Endometrial microvascular endothelial cells (primary cell): ENCODE data around the gene PDIK1L. TPM values are rescaled to one million over a fixed set of nuclear protein-coding genes. Genes with fewer than 3 reads are reported as not detected.

Experiments
- in situ Hi-C: cut with HindIII; loops from 2 replicates; pipeline ENCODE4 v1.10.0; 2017; ENCODE audit warnings: low sequenced_read_pairs, low pct_unique_long_range_greater_than_20kb; ENCODE audit errors: inconsistent ontology term
- total RNA-seq: library from RNA; depleted of rRNA; stranded (reverse); fragments of >200 nt; gene quantifications from one replicate; pipeline ENCODE4 v1.2.3, GENCODE V29; 2015; ENCODE audit errors: inconsistent ontology term

Gene PDIK1L
- total RNA-seq, 1 donor from 2014 or later, result 4.1 TPM

DNA sequence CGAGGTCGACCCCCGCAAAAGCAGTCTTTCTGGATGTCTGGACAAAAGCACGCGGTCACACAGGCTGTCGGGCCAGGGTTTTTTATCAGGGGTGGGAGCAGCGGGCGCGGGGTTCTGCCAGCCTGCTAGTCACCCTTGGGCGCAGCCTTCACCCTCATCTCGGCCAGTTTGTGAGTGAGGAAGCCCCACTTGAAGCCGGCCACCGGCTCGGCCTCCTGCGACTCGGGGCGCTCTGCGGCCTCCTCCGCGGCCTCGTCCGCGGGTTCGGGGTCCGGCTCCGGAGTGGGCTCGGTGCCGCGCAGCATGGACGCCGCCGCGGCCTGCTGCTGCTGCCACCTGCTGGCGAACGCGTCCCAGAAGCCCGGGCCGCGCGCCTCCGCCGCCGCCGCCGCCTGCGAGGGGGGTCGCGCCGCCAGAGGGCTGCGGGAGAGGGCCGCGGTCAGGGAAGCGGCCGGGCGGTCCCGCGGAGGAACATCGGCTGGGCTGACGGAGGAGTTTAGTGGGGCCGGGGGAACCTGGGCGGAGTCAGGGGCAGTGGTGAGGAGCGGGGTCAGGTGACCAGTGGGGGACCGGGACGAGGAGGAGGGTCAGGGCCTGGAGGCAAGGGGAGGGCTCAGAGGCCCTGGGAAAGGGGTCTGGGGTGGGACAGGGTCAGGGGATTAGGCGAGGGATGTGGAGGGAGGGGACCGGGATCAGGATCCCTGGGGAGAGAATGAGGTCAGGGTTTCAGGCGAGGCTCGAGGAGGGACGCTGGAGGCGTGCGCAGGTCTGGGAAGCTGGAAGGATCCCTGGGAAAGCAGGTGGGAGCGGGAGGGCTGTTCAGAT lies 52.6 kb downstream of the PDIK1L start:
- in situ Hi-C loops, result no loop called here

DNA sequence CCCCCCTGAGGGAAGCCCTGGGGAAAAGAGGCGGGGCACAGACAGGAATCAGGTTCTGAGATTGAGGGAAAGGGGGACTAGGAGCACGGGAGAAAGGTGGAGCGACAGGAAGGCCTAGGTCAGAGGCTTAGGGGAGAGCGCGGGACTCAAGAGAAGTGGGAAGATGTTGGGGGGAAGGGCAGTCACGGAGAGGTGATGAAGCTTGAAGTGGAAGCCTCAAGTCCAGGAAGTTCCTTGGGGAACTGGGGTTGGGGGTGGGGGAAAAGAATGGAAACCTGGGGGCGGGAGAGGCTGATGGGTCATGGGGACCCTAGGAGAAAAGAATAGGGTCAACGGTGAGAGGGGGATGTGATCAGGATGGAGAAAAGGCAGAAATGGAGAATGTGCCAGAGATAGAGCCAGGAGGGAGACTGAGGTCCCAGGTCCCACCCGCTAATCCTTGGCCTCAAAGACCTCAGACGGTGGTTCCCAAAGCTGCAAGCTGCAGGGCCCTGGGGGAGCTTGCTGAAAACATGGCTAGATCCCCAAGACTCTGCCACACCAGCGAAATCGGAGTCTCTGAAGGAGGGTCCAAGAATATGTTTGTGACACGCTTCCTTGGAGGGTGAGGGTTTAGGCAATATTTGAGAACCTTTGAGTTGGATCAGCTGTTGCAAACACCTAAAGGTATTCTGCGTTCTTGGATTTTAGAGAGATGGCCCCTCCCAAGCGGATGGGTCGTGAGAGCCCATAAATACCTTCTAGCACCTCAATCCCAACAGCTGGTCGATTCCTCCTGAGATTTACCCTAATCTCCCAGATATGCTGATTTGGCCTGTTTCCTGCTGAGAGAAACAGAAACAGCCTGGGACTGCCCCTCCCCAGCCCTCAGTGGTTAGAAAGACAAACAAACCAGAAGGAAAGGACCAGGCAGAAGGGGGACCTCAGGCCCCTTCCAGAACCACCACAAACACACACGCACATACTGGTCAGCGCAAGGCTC lies 53.5 kb downstream of the PDIK1L start:
- in situ Hi-C loops, result no loop called here

DNA sequence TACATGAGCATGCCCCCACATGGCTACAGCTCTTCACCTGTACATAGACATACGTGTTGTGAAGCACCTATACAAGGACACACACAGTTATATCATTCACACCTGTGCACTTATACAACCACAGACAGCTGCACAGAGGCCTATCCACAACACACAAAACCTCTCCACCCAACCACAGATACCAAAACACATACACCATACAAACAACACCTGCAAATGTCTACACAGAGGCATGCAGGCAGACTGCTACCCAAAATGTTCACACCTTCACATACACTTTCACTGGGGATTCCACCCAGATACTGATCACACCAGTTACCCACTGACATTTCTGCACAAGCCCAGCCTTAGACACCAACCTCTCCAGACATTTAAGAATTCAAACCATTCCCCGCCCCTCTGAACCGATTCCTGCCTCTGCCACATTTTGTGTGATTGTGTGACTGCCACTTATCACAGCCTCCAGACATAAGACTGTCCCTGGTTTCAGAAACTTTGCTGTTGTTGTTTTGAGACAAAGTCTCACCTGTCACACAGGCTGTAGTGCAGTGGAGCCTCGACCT lies 55.2 kb downstream of the PDIK1L start:
- in situ Hi-C loops, result no loop called here

DNA sequence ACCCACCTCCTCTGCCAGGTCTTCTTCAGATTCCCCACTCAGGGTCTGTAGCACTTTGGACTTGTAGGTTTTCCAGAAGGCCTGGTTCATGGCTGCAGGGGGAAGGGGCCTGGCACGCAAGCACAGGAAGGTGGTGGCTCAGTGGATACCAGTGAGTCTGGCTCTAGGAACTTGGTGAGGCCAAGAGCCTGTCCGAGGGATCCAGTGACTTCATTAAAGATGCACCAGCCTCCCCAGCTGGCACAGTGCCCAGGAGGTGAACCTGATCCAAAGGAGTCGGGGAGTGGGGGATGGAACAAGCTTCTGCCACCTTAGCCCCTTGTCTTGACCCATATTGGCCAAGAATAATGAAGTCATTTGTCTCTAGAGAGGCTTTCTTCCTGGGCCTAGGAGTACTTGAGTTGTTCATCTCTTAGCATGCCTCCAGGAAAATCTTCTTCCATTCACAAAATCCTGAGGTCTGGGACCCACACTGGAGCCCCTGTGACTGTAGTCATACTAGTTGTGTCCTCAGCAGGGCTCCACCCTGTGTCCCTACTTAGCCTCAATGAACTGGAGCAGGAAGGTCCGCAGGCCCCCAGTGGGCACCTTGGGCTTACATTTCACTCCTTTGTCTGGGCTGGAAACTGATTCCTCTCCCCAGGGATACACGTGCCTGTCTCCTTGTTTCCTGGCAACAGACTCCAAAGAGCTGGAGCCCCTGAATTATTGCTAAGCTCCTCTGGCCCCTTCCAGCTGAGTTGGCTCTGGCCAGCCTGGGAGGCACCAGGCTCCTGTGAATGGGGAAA lies 57.0 kb downstream of the PDIK1L start, which contains the start of gene C1orf232:
Gene C1orf232, minus strand, starts transcription at position 554 of the 788 bp plus-strand sequence. Its CDS starts 464 bp downstream, at position 90.
- in situ Hi-C loops, result no loop called here

DNA sequence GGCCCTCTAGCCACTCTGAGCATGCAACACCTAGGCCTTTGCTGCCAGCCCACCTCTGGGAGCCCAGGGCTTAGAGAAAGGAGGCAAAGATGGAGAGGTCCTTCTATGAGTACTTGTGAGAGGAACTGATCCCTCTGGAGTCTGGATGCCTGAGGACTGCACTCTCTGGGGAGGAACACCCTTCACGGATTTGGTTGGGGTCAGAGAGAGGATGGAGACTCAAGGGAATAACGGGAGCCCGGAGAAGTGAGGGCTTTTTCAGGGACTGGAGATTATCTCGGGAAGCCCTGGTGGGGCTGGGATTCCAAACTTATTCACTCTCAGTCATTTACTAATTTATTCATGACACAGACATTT lies 57.6 kb downstream of the PDIK1L start:
- in situ Hi-C loops, result no loop called here

DNA sequence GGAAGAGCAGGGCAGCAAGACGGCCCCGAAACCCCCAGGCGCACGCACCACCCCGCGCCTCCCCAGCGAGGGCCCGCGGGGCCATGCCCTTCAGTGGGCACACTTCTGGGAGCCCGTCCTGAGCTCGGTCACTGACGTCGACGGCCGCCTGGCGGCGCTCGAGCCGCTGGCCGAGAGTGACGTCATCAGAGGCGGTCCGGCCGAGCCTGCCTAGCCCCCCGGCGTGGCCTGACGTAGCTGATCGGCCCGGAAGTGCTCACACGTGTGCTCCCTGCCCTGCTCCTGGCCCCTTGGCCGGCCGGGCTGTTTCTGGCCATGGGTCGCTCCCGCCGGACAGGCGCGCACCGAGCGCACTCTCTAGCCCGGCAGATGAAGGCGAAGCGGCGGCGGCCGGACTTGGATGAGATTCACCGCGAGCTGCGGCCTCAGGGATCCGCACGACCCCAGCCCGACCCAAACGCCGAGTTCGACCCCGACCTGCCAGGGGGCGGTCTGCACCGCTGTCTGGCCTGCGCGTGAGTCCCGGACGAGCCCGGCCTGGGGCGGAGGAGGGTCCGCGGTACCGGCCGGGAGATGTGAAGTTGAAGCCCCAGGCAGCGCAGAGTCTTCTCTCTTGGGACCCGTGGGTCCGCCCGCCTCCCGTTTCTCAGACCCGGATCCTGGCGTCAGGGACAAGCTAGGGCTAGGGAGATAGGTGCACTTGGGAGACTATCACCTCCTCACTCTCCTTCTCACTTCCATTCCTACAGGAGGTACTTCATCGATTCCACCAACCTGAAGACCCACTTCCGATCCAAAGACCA lies 58.2 kb downstream of the PDIK1L start, which contains the start of gene ZNF593:
Gene ZNF593, plus strand, starts transcription at position 240 of the 803 bp plus-strand sequence. Its CDS starts 76 bp downstream, at position 316.
- in situ Hi-C loops, result no loop called here

DNA sequence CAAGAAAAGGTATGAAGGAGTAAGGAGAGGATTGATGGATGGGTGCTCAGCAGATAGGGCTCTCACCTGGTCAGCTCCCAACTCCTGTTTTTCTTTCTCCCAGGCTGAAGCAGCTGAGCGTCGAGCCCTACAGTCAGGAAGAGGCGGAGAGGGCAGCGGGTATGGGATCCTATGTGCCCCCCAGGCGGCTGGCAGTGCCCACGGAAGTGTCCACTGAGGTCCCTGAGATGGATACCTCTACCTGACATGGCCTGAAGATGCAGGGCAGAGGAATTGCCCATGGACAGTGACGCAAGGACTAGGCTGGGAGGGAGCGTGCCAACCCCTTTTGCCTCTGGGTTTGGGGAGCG lies 58.8 kb downstream of the PDIK1L start:
- in situ Hi-C loops, result no loop called here

DNA sequence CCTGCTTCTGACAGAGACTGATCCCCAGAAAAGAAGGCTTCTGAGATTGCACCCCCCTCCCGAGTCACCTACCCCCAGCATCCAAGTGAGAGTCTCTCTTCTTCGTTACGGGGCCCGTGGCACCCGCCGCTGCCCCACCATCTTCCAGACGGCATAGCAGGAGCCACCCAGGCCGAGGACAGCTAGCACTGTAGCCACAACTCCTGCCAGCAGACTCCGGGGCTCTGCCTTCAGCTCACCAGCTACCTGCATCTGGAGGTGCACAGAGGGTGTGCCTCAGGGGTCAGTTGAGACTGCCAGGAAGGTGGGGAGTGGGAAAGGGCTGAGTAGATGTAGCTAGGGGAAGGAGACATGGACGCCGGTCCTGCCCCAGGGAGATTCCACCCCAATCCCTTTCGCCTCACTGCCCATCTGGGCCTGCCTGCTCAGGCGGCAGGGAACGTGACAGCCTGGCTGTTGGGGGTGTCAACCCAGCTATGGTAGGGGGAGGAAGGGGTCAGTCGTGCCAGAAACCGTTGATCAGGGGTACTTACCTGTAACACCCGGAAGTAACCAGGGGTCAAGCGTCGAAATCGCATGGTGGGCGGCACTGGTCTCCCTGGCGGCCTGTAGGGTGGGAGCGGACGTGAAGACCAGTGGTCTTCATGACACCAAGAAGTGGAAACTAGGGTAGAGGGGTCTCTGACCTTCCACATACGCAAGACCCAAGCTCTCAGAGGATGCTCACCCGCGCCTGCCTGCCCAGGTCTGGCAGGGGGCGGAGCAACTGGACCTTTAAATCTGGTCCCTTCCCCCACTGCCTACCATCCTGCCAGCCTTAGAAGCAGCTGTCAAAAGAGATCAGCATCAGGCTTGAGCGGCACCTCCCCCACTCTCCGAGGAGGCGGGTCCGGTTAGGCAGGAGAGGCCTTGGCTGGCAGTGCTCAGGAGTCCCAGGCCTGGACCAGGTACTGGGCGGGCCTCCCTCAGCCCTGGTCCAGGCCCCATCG lies 59.8 kb downstream of the PDIK1L start, which contains the start of gene ZNF593OS:
Gene ZNF593OS, minus strand, starts transcription at position 749 of the 989 bp plus-strand sequence. Its CDS starts 171 bp downstream, at position 578.
- in situ Hi-C loops, result no loop called here

Other genes with a start within 250 kb of the PDIK1L start
- 5.5 TPM for gene PAQR7, start 236.1 kb upstream of the PDIK1L start, total RNA-seq
- 92.3 TPM for gene STMN1, start 205.4 kb upstream of the PDIK1L start, total RNA-seq
- gene PAFAH2, start 113.8 kb upstream of the PDIK1L start, total RNA-seq, result 11.5 TPM
- not detected for gene EXTL1, start 90.0 kb upstream of the PDIK1L start, total RNA-seq
- not detected for gene SLC30A2, start 65.7 kb upstream of the PDIK1L start, total RNA-seq
- not detected for gene TRIM63, start 44.2 kb upstream of the PDIK1L start, total RNA-seq
- gene FAM110D, start 47.3 kb downstream of the PDIK1L start, total RNA-seq, result 1.1 TPM
- gene C1orf232, start 57.1 kb downstream of the PDIK1L start, total RNA-seq, result not detected
- gene ZNF593, start 58.1 kb downstream of the PDIK1L start, total RNA-seq, result 49.0 TPM
- not detected for gene ZNF593OS, start 60.0 kb downstream of the PDIK1L start, total RNA-seq
- gene CNKSR1, start 65.7 kb downstream of the PDIK1L start, total RNA-seq, result not detected
- gene CATSPER4, start 78.8 kb downstream of the PDIK1L start, total RNA-seq, result not detected
- gene CEP85, start 122.4 kb downstream of the PDIK1L start, total RNA-seq, result 11.7 TPM
- gene SH3BGRL3, start 168.3 kb downstream of the PDIK1L start, total RNA-seq, result 165 TPM
- gene UBXN11, start 194.8 kb downstream of the PDIK1L start, total RNA-seq, result 2.6 TPM
- not detected for gene CD52, start 206.1 kb downstream of the PDIK1L start, total RNA-seq
- gene CRYBG2, start 242.3 kb downstream of the PDIK1L start, total RNA-seq, result not detected